B cell (primary cell): ENCODE results near the gene GTF3C4. TPM values are rescaled to one million over a fixed set of nuclear protein-coding genes. Genes with fewer than 3 reads are reported as not detected.
A peak's percentile ranks its signal among the peaks of the same experiment; 100 is the strongest.

Experiments used
- ATAC-seq: fragments of 200-7000 bp; cut with Tn5 transposase; one replicate; pipeline ENCODE4 v1.10.0; 2021; ENCODE audit warnings: low read depth, mild to moderate bottlenecking, moderate number of reproducible peaks, moderate library complexity
- CTCF ChIA-PET: fragments of 350-600 bp; sonication (Branson Sonifier 250); formaldehyde crosslinking; loops from one replicate; lab custom pipeline; 2021; ENCODE audit warnings: antibody characterized with exemption, inconsistent platforms; lab: Charles Lee
- POLR2A ChIA-PET: fragments of 350-600 bp; sonication (Branson Sonifier 250); formaldehyde crosslinking; loops from one replicate; lab custom pipeline; 2021; ENCODE audit warnings: antibody characterized with exemption; lab: Charles Lee
- DNase-seq: peaks from one replicate; pipeline ENCODE4 v3.0.0; 2013
- H2AFZ ChIP-seq: 2 replicates; pipeline ENCODE4 v1.6.1; 2012; ENCODE audit warnings: mild to moderate bottlenecking, low read depth, low read length; ENCODE audit not compliant: insufficient read depth, poor library complexity, severe bottlenecking
- H3K27ac ChIP-seq, 2 donors: 1 replicate in 1 of 2; 2 replicates in 1 of 2; pipeline ENCODE4 v1.5.1; 2012 to 2013; ENCODE audit warnings: low read length in 2 of 2, mild to moderate bottlenecking in 2 of 2, moderate library complexity in 1 of 2
- H3K27me3 ChIP-seq, 4 experiments: fragments of 200-600 bp in 1 of 4; sonication (generic) in 1 of 4; replicated peaks in 1 of 4; 1 replicate in 2 of 4; 2 replicates in 2 of 4; pipeline versions ENCODE4 v1.6.1 to v1.7.0; 2013 to 2016; ENCODE audit warnings: low read length in 3 of 4, mild to moderate bottlenecking in 2 of 4, mixed read lengths in 1 of 4, moderate library complexity in 1 of 4; ENCODE audit not compliant: insufficient read depth in 4 of 4, control insufficient read depth in 3 of 4; ENCODE audit errors: control extremely low read depth in 1 of 4
- H3K36me3 ChIP-seq, 2 experiments: replicated peaks in 1 of 2; 1 replicate in 1 of 2; 2 replicates in 1 of 2; pipeline versions ENCODE4 v1.6.1 to v1.7.1; 2013; ENCODE audit warnings: low read length in 1 of 2; ENCODE audit not compliant: insufficient read depth in 2 of 2, control insufficient read depth in 1 of 2; ENCODE audit errors: control extremely low read depth in 1 of 2, extremely low read depth in 1 of 2
- H3K4me1 ChIP-seq, 2 donors: fragments of 200-600 bp in 1 of 2; sonication (generic) in 1 of 2; 1 replicate in 1 of 2; 2 replicates in 1 of 2; pipeline versions ENCODE4 v1.5.1 to v1.6.1; 2013 to 2017; ENCODE audit warnings: low read length in 2 of 2; ENCODE audit not compliant: control insufficient read depth in 2 of 2, insufficient read depth in 2 of 2
- H3K4me2 ChIP-seq: replicated peaks from 2 replicates; pipeline ENCODE3; 2012; ENCODE audit warnings: mild to moderate bottlenecking, low read depth, low read length; ENCODE audit not compliant: poor library complexity, severe bottlenecking
- H3K4me3 ChIP-seq, 5 experiments: fragments of 200-600 bp in 1 of 5; sonication (generic) in 1 of 5; 1 replicate in 3 of 5; 2 replicates in 2 of 5; pipeline versions ENCODE4 v1.5.1 to v1.7.0; 2011 to 2016; ENCODE audit warnings: low read length in 4 of 5, mild to moderate bottlenecking in 4 of 5, low read depth in 2 of 5, control low read depth in 1 of 5, moderate library complexity in 1 of 5; ENCODE audit not compliant: insufficient read depth in 1 of 5; ENCODE audit errors: control extremely low read depth in 1 of 5, extremely low read depth in 1 of 5
- H3K79me2 ChIP-seq: fragments of 200-600 bp; sonication (generic); one replicate; pipeline ENCODE4 v1.6.0; 2016; ENCODE audit warnings: low read length; ENCODE audit not compliant: control insufficient read depth, insufficient read depth
- H3K9ac ChIP-seq: fragments of 200-600 bp; sonication (generic); 2 replicates; pipeline ENCODE4 v1.6.1; 2017; ENCODE audit warnings: mild to moderate bottlenecking, low read length, moderate library complexity
- H3K9me3 ChIP-seq, 3 donors: one replicate each; pipeline versions ENCODE4 v1.6.1 to v1.7.1; 2013; ENCODE audit warnings: low read length in 2 of 3; ENCODE audit not compliant: control insufficient read depth in 2 of 3, insufficient read depth in 1 of 3; ENCODE audit errors: control extremely low read depth in 1 of 3
- H4K20me1 ChIP-seq: 2 replicates; pipeline ENCODE4 v1.6.0; 2012; ENCODE audit warnings: mild to moderate bottlenecking, low read length; ENCODE audit not compliant: insufficient read depth, control insufficient read depth, poor library complexity, severe bottlenecking
- H3K27ac Mint-ChIP-seq: one replicate; pipeline ENCODE4 v1.8.0; 2021; ENCODE audit warnings: mixed read lengths
- H3K27me3 Mint-ChIP-seq: one replicate; pipeline ENCODE4 v1.8.0; 2021; ENCODE audit warnings: mixed read lengths
- H3K4me1 Mint-ChIP-seq: one replicate; pipeline ENCODE4 v1.8.0; 2021; ENCODE audit warnings: mixed read lengths
- H3K4me3 Mint-ChIP-seq: one replicate; pipeline ENCODE4 v1.8.0; 2021; ENCODE audit warnings: mixed read lengths
- H3K9me3 Mint-ChIP-seq: one replicate; pipeline ENCODE4 v1.8.0; 2022; ENCODE audit warnings: mixed read lengths; ENCODE audit not compliant: insufficient read depth
- EZH2 ChIP-seq: IDR thresholded peaks from 2 replicates; pipeline ENCODE4 v1.6.1; 2012; ENCODE audit warnings: borderline replicate concordance, low read depth, mild to moderate bottlenecking, moderate library complexity, low read length; ENCODE audit not compliant: insufficient read depth, poor library complexity, severe bottlenecking
- WGBS: methylation state at CpG from one replicate; pipeline ENCODE4 v1.1.5; 2013; ENCODE audit warnings: missing lambda C conversion rate; ENCODE audit not compliant: insufficient coverage; 5-methylcytosine and 5-hydroxymethylcytosine counted together
- intact Hi-C: fragments of 100-400 bp; cut with micrococcal nuclease; formaldehyde crosslinking; loops from one replicate; pipeline ENCODE4 v1.10.0; 2022
- polyA plus RNA-seq: library from polyadenylated mRNA; depleted of rRNA; stranded (reverse); fragments of >200 nt; gene quantifications from 2 replicates; pipeline ENCODE4 v1.2.3, GENCODE V29; 2012
- total RNA-seq, 2 donors: library from RNA; stranded (reverse); fragments of 120-200 nt in 1 of 2; gene quantifications; 1 replicate in 1 of 2; 2 replicates in 1 of 2; pipeline versions ENCODE4 v1.2.3 to v1.2.4, GENCODE V29; 2013 to 2022
- TF ChIP-seq, protein P1 (sequence below): fragments of 200-600 bp; IDR thresholded peaks from one replicate; pipeline ENCODE4 v1.8.0; 2022; ENCODE audit warnings: antibody characterized with exemption, mild to moderate bottlenecking

The GTF3C4 gene
- total and polyA plus RNA-seq, 2 donors (not counting 1 experiment from before 2014, with no cell fraction given) = 1.5 to 17.0 TPM

DNA sequence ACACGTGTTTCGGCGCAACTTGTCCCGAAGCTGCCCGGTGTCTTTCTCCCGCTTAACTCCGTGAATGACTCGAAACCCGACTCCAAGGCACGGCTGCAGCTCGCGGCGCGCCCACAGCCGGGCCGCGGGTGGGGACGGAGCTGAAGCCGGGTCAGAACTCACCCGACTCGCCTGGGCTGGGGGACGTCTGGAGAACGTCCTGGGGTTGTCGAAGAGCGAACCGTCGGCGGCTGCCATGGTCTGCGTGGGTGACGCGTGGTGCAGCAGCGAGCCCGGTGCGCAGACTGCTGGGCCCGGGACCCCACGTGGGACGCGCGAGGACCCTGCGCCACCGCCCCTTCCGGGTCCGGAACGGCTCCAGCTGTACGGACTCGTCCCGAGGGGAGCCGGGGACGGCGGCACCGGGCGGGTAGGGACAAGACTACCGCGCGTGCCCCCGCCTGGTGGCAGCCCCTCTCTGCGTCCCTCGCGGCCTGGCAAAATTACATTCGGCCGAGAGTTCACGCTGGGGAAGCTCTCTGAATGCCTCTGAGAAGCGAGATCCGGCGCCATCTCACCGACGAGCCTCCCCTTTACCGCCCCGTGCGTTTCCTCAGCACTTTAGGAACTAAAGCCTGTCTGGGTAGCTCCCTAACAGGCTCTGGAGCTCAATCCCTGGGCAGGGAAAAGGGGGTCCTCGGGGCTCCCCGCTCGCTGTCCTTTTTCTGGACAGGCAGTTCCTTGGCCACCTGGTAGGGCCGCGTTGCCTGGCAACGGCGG is 387 bp upstream of the GTF3C4 start, which contains the start of gene DDX31:
Gene DDX31, minus strand, starts transcription at position 286 of the 759 bp plus-strand sequence. Its CDS starts 49 bp downstream, at position 237.
- Histone ChIP-seq H3K79me2 (peaks cover 56% of the 10 kb centered on the region), H3K36me3 (no peaks in the 10 kb centered on the region), H2AFZ (peak within 1 kb of the TSS; percentile 95), H3K27me3 (no peaks in the 10 kb centered on the region), H3K4me2 (peak within 1 kb of the TSS; percentile 99), H3K9me3 (no peaks in the 10 kb centered on the region), H3K27ac (peak within 1 kb of the TSS; percentile 86 to 95), H3K4me3 (peak within 1 kb of the TSS; percentile 73 to 100 (median 96)), H3K4me1 (peaks cover 20 to 28% of the 10 kb centered on the region in 2 donors), H3K9ac (peak within 1 kb of the TSS; percentile 98), H4K20me1 (peaks cover 33% of the 10 kb centered on the region)
- DNase-seq (peak; percentile 94), ATAC-seq (peak; percentile 82)
- peaks cover 52% of the 10 kb centered on the region for H3K4me1 Mint-ChIP-seq
- H3K9me3 Mint-ChIP-seq = no peaks in the 10 kb centered on the region
- peak within 1 kb of the TSS; percentile 93 for H3K4me3 Mint-ChIP-seq
- intact Hi-C loops = loop anchor here (2.0 to 10.0 kb wide), 3 partner anchors 101 to 263 kb away; partner anchors contain the start of gene TTF1
- H3K27ac Mint-ChIP-seq = peak within 1 kb of the TSS; percentile 94
- CTCF ChIA-PET = interaction anchor here (0.6 to 2.6 kb wide), 10 partner anchors 11 to 436 kb away, joined by 3 to 9 read pairs (median 3); no protein-coding TSS in a partner anchor
- POLR2A ChIA-PET = interaction anchor here (0.9 to 1.9 kb wide), 4 partner anchors 100 to 1544 kb away, joined by 3 to 15 read pairs (median 8); partner anchors contain the start of genes NUP214 and TSC1
- TF ChIP-seq, protein P1, sequence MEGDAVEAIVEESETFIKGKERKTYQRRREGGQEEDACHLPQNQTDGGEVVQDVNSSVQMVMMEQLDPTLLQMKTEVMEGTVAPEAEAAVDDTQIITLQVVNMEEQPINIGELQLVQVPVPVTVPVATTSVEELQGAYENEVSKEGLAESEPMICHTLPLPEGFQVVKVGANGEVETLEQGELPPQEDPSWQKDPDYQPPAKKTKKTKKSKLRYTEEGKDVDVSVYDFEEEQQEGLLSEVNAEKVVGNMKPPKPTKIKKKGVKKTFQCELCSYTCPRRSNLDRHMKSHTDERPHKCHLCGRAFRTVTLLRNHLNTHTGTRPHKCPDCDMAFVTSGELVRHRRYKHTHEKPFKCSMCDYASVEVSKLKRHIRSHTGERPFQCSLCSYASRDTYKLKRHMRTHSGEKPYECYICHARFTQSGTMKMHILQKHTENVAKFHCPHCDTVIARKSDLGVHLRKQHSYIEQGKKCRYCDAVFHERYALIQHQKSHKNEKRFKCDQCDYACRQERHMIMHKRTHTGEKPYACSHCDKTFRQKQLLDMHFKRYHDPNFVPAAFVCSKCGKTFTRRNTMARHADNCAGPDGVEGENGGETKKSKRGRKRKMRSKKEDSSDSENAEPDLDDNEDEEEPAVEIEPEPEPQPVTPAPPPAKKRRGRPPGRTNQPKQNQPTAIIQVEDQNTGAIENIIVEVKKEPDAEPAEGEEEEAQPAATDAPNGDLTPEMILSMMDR = no peak
- no peak for TF ChIP-seq EZH2
- WGBS = under 1% methylated on average over 77 of the region's 77 CpGs
- no peaks in the 10 kb centered on the region for H3K27me3 Mint-ChIP-seq
